ENCODE results near the gene KCNJ6.

KCNJ6 gene

GRCh38 chr21:37837381-37837780 is 78.9 kb downstream of the KCNJ6 start:
- no peaks in the 10 kb centered on the region for H3K27me3 ChIP-seq (ENCODE audit: insufficient read depth, low read length)
- H3K4me3 ChIP-seq (ENCODE audit: low read length), result no peak overlapping the region
- H3K4me1 ChIP-seq (ENCODE audit: insufficient read depth, low read length), result 0 out of 2 replicates have a peak, but pooled peaks cover 6% of the 10 kb centered on the region
- no peak overlapping the region for H3K27ac ChIP-seq (ENCODE audit: low read depth, low read length)
- WGBS, result 100% methylated on average over 2 of the region's 3 CpGs
- no peaks in the 10 kb centered on the region for H3K9me3 ChIP-seq (ENCODE audit: insufficient read depth, low read depth, low read length)
- H3K36me3 ChIP-seq (ENCODE audit: insufficient read depth, low read length), result no peaks in the 10 kb centered on the region
- H3K9ac ChIP-seq (ENCODE audit: low read depth, low read length), result no peak overlapping the region

GRCh38 chr21:37835481-37835880 is 80.8 kb downstream of the KCNJ6 start:
- no peaks in the 10 kb centered on the region for H3K27me3 ChIP-seq (ENCODE audit: insufficient read depth, low read length)
- no peak overlapping the region for H3K27ac ChIP-seq (ENCODE audit: low read depth, low read length)
- 92% methylated on average over 2 of the region's 3 CpGs for WGBS
- no peaks in the 10 kb centered on the region for H3K9me3 ChIP-seq (ENCODE audit: insufficient read depth, low read depth, low read length)
- no peak overlapping the region for H3K4me3 ChIP-seq (ENCODE audit: low read length)
- no peaks in the 10 kb centered on the region for H3K36me3 ChIP-seq (ENCODE audit: insufficient read depth, low read length)
- no peak overlapping the region for H3K9ac ChIP-seq (ENCODE audit: low read depth, low read length)
- peaks cover 18% of the 10 kb centered on the region; the same call in 1 of the 2 replicates for H3K4me1 ChIP-seq (ENCODE audit: insufficient read depth, low read length)

GRCh38 chr21:37833301-37833700 is 83.0 kb downstream of the KCNJ6 start:
- Histone ChIP-seq H3K4me3 (ENCODE audit: low read length) (no peak overlapping the region), H3K9me3 (ENCODE audit: insufficient read depth, low read depth, low read length) (no peaks in the 10 kb centered on the region), H3K27ac (ENCODE audit: low read depth, low read length) (no peak overlapping the region), H3K4me1 (ENCODE audit: insufficient read depth, low read length) (peaks cover 14% of the 10 kb centered on the region; the same call in 1 of the 2 replicates), H3K27me3 (ENCODE audit: insufficient read depth, low read length) (no peaks in the 10 kb centered on the region), H3K9ac (ENCODE audit: low read depth, low read length) (no peak overlapping the region), H3K36me3 (ENCODE audit: insufficient read depth, low read length) (no peaks in the 10 kb centered on the region)
- WGBS, result 97% methylated on average over 6 of the region's 6 CpGs

GRCh38 chr21:37829447-37829846 is 86.8 kb downstream of the KCNJ6 start:
- Histone ChIP-seq H3K27ac (ENCODE audit: low read depth, low read length) (no peak overlapping the region), H3K9me3 (ENCODE audit: insufficient read depth, low read depth, low read length) (no peaks in the 10 kb centered on the region), H3K4me3 (ENCODE audit: low read length) (no peak overlapping the region), H3K9ac (ENCODE audit: low read depth, low read length) (no peak overlapping the region), H3K4me1 (ENCODE audit: insufficient read depth, low read length) (peaks cover 14% of the 10 kb centered on the region; the same call in 1 of the 2 replicates), H3K36me3 (ENCODE audit: insufficient read depth, low read length) (no peaks in the 10 kb centered on the region), H3K27me3 (ENCODE audit: insufficient read depth, low read length) (no peaks in the 10 kb centered on the region)
- 93% methylated on average over 4 of the region's 4 CpGs for WGBS

- Histone ChIP-seq H3K4me3 (ENCODE audit: low read length) (no peak overlapping the region), H3K27ac (ENCODE audit: low read depth, low read length) (no peak overlapping the region), H3K9me3 (ENCODE audit: insufficient read depth, low read depth, low read length) (no peaks in the 10 kb centered on the region), H3K36me3 (ENCODE audit: insufficient read depth, low read length) (no peaks in the 10 kb centered on the region), H3K27me3 (ENCODE audit: insufficient read depth, low read length) (no peaks in the 10 kb centered on the region), H3K4me1 (ENCODE audit: insufficient read depth, low read length) (peaks cover 14% of the 10 kb centered on the region; the same call in 1 of the 2 replicates), H3K9ac (ENCODE audit: low read depth, low read length) (no peak overlapping the region)
- 77% methylated on average over 6 of the region's 6 CpGs for WGBS
Measured at GRCh38 chr21:37828991-37829390, 87.3 kb downstream of the KCNJ6 start.

- H3K27me3 ChIP-seq (ENCODE audit: insufficient read depth, low read length), result no peaks in the 10 kb centered on the region
- no peaks in the 10 kb centered on the region for H3K9me3 ChIP-seq (ENCODE audit: insufficient read depth, low read depth, low read length)
- H3K4me1 ChIP-seq (ENCODE audit: insufficient read depth, low read length), result peaks cover 14% of the 10 kb centered on the region; the same call in 1 of the 2 replicates
- H3K4me3 ChIP-seq (ENCODE audit: low read length), result no peak overlapping the region
- WGBS, result 92% methylated on average over 9 of the region's 9 CpGs
- H3K36me3 ChIP-seq (ENCODE audit: insufficient read depth, low read length), result no peaks in the 10 kb centered on the region
- H3K27ac ChIP-seq (ENCODE audit: low read depth, low read length), result no peak overlapping the region
- no peak overlapping the region for H3K9ac ChIP-seq (ENCODE audit: low read depth, low read length)
Measured at GRCh38 chr21:37828556-37828955, 87.7 kb downstream of the KCNJ6 start.

- H3K27ac ChIP-seq (ENCODE audit: low read depth, low read length), result no peak overlapping the region
- WGBS, result 91% methylated on average over 5 of the region's 6 CpGs
- no peak overlapping the region for H3K9ac ChIP-seq (ENCODE audit: low read depth, low read length)
- no peak overlapping the region for H3K4me3 ChIP-seq (ENCODE audit: low read length)
- no peaks in the 10 kb centered on the region for H3K9me3 ChIP-seq (ENCODE audit: insufficient read depth, low read depth, low read length)
- peaks cover 14% of the 10 kb centered on the region; the same call in 1 of the 2 replicates for H3K4me1 ChIP-seq (ENCODE audit: insufficient read depth, low read length)
- no peaks in the 10 kb centered on the region for H3K27me3 ChIP-seq (ENCODE audit: insufficient read depth, low read length)
- no peaks in the 10 kb centered on the region for H3K36me3 ChIP-seq (ENCODE audit: insufficient read depth, low read length)
Measured at GRCh38 chr21:37827913-37828312, 88.3 kb downstream of the KCNJ6 start.

- WGBS, result 88% methylated on average over 3 of the region's 3 CpGs
- Histone ChIP-seq H3K9me3 (ENCODE audit: insufficient read depth, low read depth, low read length) (no peaks in the 10 kb centered on the region), H3K4me3 (ENCODE audit: low read length) (no peak overlapping the region), H3K9ac (ENCODE audit: low read depth, low read length) (no peak overlapping the region), H3K4me1 (ENCODE audit: insufficient read depth, low read length) (peaks cover 21% of the 10 kb centered on the region), H3K27me3 (ENCODE audit: insufficient read depth, low read length) (no peaks in the 10 kb centered on the region), H3K27ac (ENCODE audit: low read depth, low read length) (no peak overlapping the region), H3K36me3 (ENCODE audit: insufficient read depth, low read length) (no peaks in the 10 kb centered on the region)
Measured at GRCh38 chr21:37821786-37822450, 94.3 kb downstream of the KCNJ6 start.

- H3K9ac ChIP-seq (ENCODE audit: low read depth, low read length), result no peak overlapping the region
- no peak overlapping the region for H3K27ac ChIP-seq (ENCODE audit: low read depth, low read length)
- no peak overlapping the region for H3K4me3 ChIP-seq (ENCODE audit: low read length)
- H3K36me3 ChIP-seq (ENCODE audit: insufficient read depth, low read length), result no peaks in the 10 kb centered on the region
- peaks cover 21% of the 10 kb centered on the region for H3K4me1 ChIP-seq (ENCODE audit: insufficient read depth, low read length)
- WGBS, result 91% methylated on average over 1 of the region's 2 CpGs
- no peaks in the 10 kb centered on the region for H3K9me3 ChIP-seq (ENCODE audit: insufficient read depth, low read depth, low read length)
- H3K27me3 ChIP-seq (ENCODE audit: insufficient read depth, low read length), result no peaks in the 10 kb centered on the region
Measured at GRCh38 chr21:37821092-37821491, 95.2 kb downstream of the KCNJ6 start.

- no peak overlapping the region for H3K9ac ChIP-seq (ENCODE audit: low read depth, low read length)
- H3K4me3 ChIP-seq (ENCODE audit: low read length), result no peak overlapping the region
- no peaks in the 10 kb centered on the region for H3K27me3 ChIP-seq (ENCODE audit: insufficient read depth, low read length)
Measured at GRCh38 chr21:37819372-37819771, 96.9 kb downstream of the KCNJ6 start.

GRCh38 chr21:37817242-37817641 is 99.0 kb downstream of the KCNJ6 start:
- Histone ChIP-seq H3K9me3 (ENCODE audit: insufficient read depth, low read depth, low read length) (peaks cover 7% of the 10 kb centered on the region; the same call in 1 of the 2 replicates), H3K36me3 (ENCODE audit: insufficient read depth, low read length) (no peaks in the 10 kb centered on the region), H3K4me3 (ENCODE audit: low read length) (no peak overlapping the region), H3K9ac (ENCODE audit: low read depth, low read length) (no peak overlapping the region), H3K27ac (ENCODE audit: low read depth, low read length) (no peak overlapping the region), H3K4me1 (ENCODE audit: insufficient read depth, low read length) (peaks cover 21% of the 10 kb centered on the region), H3K27me3 (ENCODE audit: insufficient read depth, low read length) (no peaks in the 10 kb centered on the region)

More at GRCh38 chr21:37819372-37819771, 96.9 kb downstream of the KCNJ6 start:
- H3K4me1 ChIP-seq (ENCODE audit: insufficient read depth, low read length), result peaks cover 21% of the 10 kb centered on the region
- H3K36me3 ChIP-seq (ENCODE audit: insufficient read depth, low read length), result no peaks in the 10 kb centered on the region
- peak overlapping the region; percentile 63; the same call in 1 of the 2 replicates for H3K27ac ChIP-seq (ENCODE audit: low read depth, low read length)
- H3K9me3 ChIP-seq (ENCODE audit: insufficient read depth, low read depth, low read length), result no peaks in the 10 kb centered on the region
